ENCODE data around the gene CRB3.
A peak's percentile ranks its signal among the peaks of the same experiment; 100 is the strongest.

CRB3 gene

GRCh38 chr19:6433165-6433564, 30.9 kb upstream of the CRB3 start:
- no peak for DNase-seq (ENCODE audit: low read depth)

DNA sequence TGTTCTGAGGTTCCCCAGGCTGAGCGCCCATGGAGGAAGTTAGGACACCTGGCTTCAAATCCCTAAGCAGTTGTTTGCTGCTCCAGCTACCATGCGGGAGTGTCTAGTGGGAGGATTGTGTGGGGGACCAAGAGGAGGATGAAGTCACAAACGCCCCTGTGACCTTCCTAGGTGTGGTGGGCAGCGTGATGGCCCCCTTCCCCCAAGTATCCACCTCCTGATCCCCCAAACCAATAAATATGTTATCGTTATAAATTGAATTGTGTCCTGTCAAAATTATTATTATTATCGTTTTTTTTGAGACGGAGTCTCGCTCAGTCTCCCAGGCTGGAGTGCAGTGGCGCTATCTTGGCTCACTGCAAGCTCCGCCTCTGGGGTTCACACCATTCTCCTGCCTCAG, 30.4 kb upstream of the CRB3 start, which contains the start of gene SLC25A41:
Gene SLC25A41, minus strand, starts transcription at position 101 of the 400 bp plus-strand sequence. Its CDS starts 70 bp downstream, at position 31.
- DNase-seq (ENCODE audit: low read depth): no peak

DNA sequence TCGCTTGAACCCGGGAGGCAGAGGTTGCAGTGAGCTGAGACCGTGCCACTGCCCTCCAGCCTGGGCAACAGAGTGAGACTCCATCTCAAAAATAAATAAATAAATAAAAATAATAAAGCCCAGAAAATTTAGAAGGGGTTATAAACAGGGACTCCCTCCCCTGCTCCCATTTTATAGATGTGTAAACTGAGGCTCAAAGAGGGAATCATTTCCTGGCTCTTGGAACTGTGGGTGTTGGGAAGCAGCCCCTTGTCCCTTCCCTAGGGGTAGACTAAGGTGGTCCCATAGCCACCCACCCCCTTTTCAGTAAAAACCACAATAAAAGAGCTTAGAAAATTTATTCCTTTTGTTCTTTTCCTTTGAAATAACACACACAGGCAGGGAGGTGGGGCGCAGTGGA, 24.3 kb upstream of the CRB3 start:
- no peak for DNase-seq (ENCODE audit: low read depth)

DNA sequence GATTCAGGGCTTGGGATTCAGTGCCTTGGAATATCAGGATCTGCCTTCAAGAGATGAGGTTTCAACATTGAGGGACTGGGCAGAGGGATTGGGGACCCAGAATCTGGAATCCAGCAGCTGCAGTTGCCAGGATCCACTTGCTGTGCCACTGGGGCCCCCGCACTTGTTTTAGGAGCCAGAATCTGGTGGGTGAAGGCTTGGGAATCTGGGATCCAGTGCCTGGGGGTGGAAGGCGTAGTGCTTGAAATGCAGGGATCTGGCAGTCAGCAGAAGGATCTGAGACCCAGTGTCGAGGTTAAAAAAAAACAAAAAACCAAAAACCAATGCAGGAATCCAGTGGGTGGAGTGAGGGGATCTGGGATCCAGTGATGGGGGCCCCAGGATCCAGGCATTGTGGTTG, 23.2 kb upstream of the CRB3 start:
- DNase-seq (ENCODE audit: low read depth): no peak

DNA sequence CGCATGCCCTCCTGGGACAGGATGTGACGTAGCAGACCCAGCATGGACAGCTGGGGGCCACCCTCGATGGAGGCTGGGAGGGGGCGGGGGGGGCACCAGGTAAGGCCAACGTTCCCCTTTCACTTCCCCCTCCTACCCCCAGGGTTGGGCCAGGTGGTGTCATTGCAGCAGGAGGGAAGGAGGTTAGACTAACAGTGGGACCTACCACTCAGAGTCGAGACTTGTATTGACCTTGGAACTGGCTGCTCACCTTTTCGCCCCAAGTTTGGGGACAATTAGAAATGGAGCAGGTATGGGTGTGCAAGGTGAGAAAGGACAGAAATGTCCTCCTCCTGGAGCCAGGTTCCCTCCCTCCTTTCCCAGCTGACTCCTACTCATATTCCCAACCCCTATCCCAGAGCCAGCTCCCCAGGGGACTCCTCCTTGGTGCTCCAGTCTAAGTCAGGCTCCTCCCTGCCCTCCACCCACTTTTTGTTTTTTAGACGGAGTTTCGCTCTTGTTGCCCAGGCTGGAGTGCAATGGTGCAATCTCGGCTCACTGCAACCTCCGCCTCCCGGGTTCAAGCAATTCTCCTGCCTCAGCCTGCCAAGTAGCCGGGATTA, 21.9 kb upstream of the CRB3 start:
- no peak for DNase-seq (ENCODE audit: low read depth)

- no peak for DNase-seq (ENCODE audit: low read depth)
Measured at GRCh38 chr19:6443986-6444385, 20.1 kb upstream of the CRB3 start.

DNA sequence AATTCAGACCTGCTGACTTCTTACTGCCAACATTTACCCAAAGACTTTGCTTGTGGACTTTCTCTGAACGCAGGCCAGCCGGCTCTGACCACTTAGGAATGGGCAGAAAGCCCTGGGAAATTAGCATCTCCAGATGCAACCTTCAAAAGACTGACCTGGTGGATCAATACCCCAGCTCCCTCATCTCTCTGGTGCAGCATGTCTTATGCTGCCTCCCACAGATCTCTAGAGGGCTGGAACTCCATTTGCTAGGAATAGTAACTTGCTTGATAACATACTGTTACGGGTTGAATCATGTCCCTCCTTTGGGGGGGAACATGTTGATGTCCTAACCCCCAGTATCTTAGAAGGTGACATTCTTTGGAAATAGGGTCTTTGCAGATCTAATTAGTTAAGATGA, 17.6 kb upstream of the CRB3 start:
- DNase-seq (ENCODE audit: low read depth): no peak

GRCh38 chr19:6448045-6448444, 16.0 kb upstream of the CRB3 start:
- no peak for DNase-seq (ENCODE audit: low read depth)

GRCh38 chr19:6450166-6450565, 13.9 kb upstream of the CRB3 start:
- no peak for DNase-seq (ENCODE audit: low read depth)

GRCh38 chr19:6451583-6452222, 12.4 kb upstream of the CRB3 start:
- no peak for DNase-seq (ENCODE audit: low read depth)

DNA sequence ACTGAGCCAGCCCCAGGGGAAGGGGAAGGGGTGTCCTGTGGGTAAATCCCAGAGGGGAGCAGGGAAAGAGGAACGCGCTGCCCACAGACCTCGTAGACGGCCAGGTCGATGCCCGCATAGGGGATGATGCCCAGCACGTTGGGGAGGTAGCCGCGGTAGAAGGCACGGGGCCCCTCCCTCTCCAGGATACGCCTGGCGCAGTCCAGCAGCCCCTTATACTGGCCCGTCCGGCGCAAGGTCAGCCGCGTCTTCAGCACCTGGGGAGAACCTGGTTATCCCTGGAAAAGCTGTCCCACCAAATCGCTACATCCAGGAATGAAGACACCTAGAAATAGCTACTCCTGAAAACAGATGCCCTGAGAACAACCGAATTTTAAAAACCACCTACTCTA, 11.9 kb upstream of the CRB3 start:
- no peak for DNase-seq (ENCODE audit: low read depth)

DNA sequence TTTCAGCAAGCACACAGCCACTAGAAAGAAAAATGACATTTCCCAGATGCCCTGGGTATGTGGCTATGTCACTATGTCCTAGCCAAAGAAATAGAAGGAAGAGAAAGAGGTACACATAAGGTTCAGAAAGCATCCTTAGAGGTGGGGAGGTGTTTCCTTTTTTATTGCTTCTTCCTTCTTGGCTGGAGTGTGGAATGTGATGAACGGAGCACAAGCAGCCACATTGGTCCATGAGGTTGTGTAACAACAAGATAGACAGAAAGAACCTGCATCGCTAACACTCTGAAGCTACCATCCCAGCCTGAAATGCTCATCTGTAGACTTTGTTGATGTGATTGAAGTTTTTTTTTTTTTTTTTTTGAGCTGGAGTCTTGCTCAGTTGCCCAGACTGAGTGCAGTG, 11.2 kb upstream of the CRB3 start:
- DNase-seq (ENCODE audit: low read depth): no peak

GRCh38 chr19:6453951-6454565, 10.0 kb upstream of the CRB3 start:
- DNase-seq (ENCODE audit: low read depth): no peak

- no peak for DNase-seq (ENCODE audit: low read depth)
Measured at GRCh38 chr19:6455924-6456323, 8.1 kb upstream of the CRB3 start.

- no peak for DNase-seq (ENCODE audit: low read depth)
Measured at GRCh38 chr19:6457958-6458694, 5.9 kb upstream of the CRB3 start.

- no peak for DNase-seq (ENCODE audit: low read depth)
Measured at GRCh38 chr19:6458695-6459261, 5.3 kb upstream of the CRB3 start.

- DNase-seq (ENCODE audit: low read depth): peak; percentile 73
Measured at GRCh38 chr19:6459262-6460098, 4.6 kb upstream of the CRB3 start, which contains the start of gene SLC25A23. Gene SLC25A23, minus strand, starts transcription at chr19:6459792. Its CDS starts 164 bp downstream, at chr19:6459628.

GRCh38 chr19:6460099-6460884, 3.8 kb upstream of the CRB3 start:
- peak; percentile 98 for DNase-seq (ENCODE audit: low read depth)

DNA sequence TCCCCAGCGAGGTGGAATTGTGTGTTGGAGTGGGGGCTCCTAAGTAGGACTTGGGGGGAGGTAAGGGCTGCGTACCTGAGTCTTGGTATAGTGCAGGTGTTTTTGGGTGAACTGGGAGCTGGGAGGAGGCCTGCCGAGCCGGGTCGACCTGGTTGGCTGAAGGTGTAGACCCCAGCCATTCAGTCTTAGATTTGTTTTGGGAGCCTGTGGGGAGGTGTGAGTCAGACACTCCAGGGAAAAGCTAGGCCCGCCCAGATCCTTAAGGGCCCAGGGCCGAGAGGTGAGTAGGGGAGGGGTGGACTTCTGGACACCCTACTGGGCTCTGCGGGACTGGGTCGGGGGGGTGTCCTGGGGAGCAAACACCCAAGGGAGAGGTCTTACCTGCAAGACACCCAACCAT, 935 bp downstream of the CRB3 start:
- DNase-seq (ENCODE audit: low read depth): no peak

DNA sequence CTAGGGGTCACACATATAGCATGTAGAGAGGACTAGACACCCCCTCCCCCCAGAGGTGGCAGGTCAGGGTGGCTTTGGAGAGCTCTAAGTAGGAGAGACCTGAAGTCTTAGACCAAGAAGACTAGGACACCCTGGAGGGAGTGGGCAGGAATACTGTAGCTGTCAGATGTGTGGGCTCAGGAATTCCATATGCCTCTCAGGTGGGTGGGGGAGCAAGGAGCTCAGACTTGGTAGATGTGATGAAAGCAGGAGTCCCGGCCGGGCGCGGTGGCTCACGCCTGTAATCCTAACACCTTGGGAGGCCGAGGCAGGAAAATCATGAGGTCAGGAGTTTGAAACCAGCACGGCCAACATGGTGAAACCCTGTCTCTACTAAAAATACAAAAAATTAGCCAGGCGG, 1.6 kb downstream of the CRB3 start:
- DNase-seq (ENCODE audit: low read depth): no peak
